PFSK-1 (cell line): ENCODE data around the gene OBP2B.

Source experiments
- FOXP2 ChIP-seq: optimal IDR thresholded peaks from 2 replicates; pipeline ENCODE3; 2011; ENCODE audit warnings: borderline replicate concordance, control low read depth, inconsistent platforms; ENCODE audit not compliant: insufficient read depth; ENCODE audit errors: extremely low read length, extremely low read depth
- POLR2AphosphoS5 ChIP-seq: IDR thresholded peaks from 2 replicates; pipeline ENCODE4 v1.6.1; 2012; ENCODE audit warnings: low read depth, mild to moderate bottlenecking, control low read depth, low read length, moderate library complexity
- SIN3A ChIP-seq: IDR thresholded peaks from 2 replicates; pipeline ENCODE4 v1.6.1; 2012; ENCODE audit warnings: mild to moderate bottlenecking, low read length, moderate library complexity, borderline replicate concordance; ENCODE audit not compliant: insufficient read depth
- TAF1 ChIP-seq: IDR thresholded peaks from 2 replicates; pipeline ENCODE4 v1.6.1; 2012; ENCODE audit warnings: low read length, control low read depth, borderline replicate concordance; ENCODE audit not compliant: insufficient read depth
- TF ChIP-seq, protein P1 (sequence below), 2 experiments: IDR thresholded peaks; 2 replicates each; pipeline versions ENCODE4 v1.6.1 to v1.8.0; 2011 to 2012; ENCODE audit warnings: low read depth in 2 of 2, low read length in 2 of 2, control low read depth in 1 of 2, inconsistent platforms in 1 of 2, mild to moderate bottlenecking in 1 of 2, moderate library complexity in 1 of 2; ENCODE audit not compliant: insufficient read depth in 1 of 2

The OBP2B gene

DNA sequence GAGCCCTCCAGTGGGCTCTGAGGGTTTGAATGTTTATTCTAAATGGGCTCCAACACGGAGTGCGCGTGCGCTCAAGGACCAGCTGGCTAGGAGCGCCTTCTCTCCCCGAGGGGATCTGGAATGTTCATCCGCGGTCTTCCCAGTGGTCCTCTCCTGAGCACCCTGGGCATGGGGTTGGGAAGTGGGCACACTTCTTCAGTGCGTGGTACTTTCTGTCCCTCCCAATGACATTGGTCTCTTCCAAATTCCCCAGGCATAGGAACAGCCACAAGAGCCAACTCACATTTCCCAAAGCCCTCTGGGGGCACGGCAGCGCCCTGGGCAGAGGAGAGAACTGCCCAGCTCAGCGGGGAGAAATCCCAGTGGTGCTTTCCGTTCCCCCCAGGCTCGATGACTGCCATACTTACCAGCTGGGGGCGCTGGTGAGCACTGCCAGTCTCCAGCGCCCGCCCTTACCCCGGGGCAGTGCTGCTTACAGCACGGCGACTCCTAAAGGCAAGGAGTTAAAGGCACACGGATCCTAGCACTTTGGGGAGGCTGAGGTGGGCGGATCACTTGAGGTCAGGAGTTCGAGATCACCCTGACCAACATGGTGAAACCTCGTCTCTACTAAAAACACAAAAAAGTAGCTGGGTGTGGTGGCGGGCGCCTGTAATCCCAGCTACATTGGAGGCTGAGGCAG is 29.9 kb upstream of the OBP2B start:
- TF ChIP-seq SIN3A: no peak
- TF ChIP-seq TAF1: no peak
- TF ChIP-seq FOXP2: no peak
- TF ChIP-seq, protein P1, sequence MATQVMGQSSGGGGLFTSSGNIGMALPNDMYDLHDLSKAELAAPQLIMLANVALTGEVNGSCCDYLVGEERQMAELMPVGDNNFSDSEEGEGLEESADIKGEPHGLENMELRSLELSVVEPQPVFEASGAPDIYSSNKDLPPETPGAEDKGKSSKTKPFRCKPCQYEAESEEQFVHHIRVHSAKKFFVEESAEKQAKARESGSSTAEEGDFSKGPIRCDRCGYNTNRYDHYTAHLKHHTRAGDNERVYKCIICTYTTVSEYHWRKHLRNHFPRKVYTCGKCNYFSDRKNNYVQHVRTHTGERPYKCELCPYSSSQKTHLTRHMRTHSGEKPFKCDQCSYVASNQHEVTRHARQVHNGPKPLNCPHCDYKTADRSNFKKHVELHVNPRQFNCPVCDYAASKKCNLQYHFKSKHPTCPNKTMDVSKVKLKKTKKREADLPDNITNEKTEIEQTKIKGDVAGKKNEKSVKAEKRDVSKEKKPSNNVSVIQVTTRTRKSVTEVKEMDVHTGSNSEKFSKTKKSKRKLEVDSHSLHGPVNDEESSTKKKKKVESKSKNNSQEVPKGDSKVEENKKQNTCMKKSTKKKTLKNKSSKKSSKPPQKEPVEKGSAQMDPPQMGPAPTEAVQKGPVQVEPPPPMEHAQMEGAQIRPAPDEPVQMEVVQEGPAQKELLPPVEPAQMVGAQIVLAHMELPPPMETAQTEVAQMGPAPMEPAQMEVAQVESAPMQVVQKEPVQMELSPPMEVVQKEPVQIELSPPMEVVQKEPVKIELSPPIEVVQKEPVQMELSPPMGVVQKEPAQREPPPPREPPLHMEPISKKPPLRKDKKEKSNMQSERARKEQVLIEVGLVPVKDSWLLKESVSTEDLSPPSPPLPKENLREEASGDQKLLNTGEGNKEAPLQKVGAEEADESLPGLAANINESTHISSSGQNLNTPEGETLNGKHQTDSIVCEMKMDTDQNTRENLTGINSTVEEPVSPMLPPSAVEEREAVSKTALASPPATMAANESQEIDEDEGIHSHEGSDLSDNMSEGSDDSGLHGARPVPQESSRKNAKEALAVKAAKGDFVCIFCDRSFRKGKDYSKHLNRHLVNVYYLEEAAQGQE (IDR thresholded peaks at IDR 0.05; ENCODE audit: insufficient read depth in 1 of 2, low read depth in 2 of 2, low read length in 2 of 2): no peak
- no peak for TF ChIP-seq POLR2AphosphoS5

DNA sequence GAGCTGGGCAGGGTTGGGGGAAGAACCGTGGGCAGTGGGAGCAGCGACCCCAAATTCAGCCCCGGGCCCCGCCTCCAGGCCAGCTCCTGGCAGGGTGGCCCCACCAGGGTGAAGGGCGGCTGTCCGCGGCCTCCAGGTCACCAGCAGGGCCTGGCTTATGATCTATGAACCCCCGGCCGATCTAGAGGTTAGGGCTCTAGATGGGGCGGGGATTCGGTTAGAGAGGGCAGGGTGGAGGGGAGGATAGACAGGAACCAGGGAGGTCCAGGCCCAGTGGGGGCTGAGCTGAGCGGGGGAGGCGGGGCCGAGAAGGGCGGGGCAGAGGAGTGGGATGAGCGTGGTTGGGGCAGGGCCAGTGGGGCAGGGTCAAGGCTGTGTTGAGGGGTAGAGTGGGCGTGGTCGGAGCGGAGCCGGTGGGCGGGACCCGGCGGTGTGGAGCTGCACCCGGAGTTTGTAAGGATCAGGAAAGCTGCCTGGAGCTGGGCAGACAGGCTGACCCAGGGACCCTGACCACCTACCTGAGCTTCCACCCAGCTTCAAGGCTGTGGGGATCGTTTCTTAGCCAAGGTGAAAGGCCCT is 29.3 kb upstream of the OBP2B start:
- no peak for TF ChIP-seq SIN3A
- TF ChIP-seq, protein P1 (IDR thresholded peaks at IDR 0.05; ENCODE audit: insufficient read depth in 1 of 2, low read depth in 2 of 2, low read length in 2 of 2): no peak
- no peak for TF ChIP-seq POLR2AphosphoS5
- no peak for TF ChIP-seq FOXP2
- TF ChIP-seq TAF1: no peak

DNA sequence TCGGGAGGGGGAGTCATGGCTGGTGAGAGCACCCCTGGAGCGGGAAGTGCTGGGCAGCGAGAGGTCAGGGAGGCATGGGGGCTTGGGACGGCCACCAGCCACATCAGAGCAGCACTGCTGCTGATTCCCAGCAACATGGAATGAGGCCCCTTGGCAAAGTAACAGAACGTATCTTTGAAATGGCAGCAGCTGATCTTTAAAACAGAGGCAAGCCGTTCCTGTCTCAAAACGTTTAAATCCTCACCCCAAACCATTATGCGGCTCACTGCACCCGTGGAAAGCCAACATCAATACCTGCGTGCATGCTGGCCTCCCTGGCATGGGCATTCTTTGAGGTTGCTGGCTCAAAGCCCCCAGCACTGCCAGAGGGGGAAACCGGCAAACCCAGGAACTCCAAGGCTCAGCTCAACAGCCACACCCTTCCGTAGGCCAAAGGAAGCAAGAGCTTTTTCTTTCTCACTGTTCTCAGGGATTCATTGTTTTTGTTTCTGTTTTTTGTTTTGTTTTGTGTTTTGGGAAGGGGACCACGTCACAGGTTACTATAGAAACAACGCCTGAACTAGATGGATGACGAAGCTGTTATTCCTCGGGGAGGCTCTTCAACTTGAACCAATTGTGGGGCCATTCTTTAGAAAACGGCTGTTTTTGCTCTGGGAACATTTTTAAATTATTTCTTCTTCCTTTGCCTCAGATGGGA is 28.1 kb upstream of the OBP2B start:
- no peak for TF ChIP-seq FOXP2
- TF ChIP-seq SIN3A: no peak
- TF ChIP-seq, protein P1 (IDR thresholded peaks at IDR 0.05; ENCODE audit: insufficient read depth in 1 of 2, low read depth in 2 of 2, low read length in 2 of 2): no peak
- no peak for TF ChIP-seq POLR2AphosphoS5
- TF ChIP-seq TAF1: no peak

DNA sequence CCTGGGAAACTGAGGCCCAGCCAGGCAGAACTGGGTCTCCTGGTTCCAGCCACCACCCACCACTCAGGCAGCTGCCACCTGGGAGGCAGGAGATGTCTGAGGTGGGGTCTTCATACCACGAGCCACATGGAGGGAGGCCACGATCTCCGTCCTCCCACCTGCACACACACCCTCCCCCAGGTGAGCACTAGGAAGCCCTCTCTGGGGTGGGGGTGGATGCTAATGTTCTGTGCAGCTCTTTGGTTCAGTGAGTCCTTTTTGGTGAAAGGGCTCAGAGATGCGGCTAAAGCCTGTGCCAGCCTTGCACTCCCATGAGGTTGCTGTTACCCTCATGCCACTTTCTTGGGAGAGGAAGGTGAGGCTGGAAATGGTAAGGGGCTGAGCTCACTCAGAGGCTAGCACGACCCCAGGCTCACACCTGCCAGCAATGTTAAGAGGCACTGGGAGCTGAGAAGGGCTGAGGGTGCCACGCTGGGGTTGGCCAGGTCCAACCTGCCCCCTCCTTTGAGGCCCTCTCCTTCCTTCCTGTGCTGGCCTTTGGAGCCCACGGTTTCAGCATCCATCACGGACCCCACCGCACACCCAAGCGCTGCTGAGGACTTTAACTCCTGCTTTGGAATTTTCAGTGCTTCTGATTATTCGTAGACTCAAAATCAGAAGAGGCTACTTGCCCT is 26.6 kb upstream of the OBP2B start:
- TF ChIP-seq SIN3A (no peak), FOXP2 (no peak), POLR2AphosphoS5 (no peak), TAF1 (no peak)
- TF ChIP-seq, protein P1 (IDR thresholded peaks at IDR 0.05; ENCODE audit: insufficient read depth in 1 of 2, low read depth in 2 of 2, low read length in 2 of 2): no peak
